Gastroesophageal sphincter (tissue), 4 donors: ENCODE results near the gene SAMD4A. TPM values are rescaled to one million over a fixed set of nuclear protein-coding genes. Genes with fewer than 3 reads are reported as not detected.

Source experiments
- ATAC-seq: fragments of 150-250 bp; one replicate; pipeline ENCODE4 v1.9.1; 2016; ENCODE audit warnings: mild to moderate bottlenecking, moderate library complexity
- H3K27ac ChIP-seq, 4 donors: fragments of 200-600 bp; sonication (generic) in 3 of 4; 1 replicate in 3 of 4; 2 replicates in 1 of 4; pipeline ENCODE4 v1.5.1; 2016 to 2019
- H3K27me3 ChIP-seq: fragments of 200-600 bp; sonication (generic); one replicate; pipeline ENCODE4 v1.5.1; 2019
- H3K36me3 ChIP-seq, 2 donors: fragments of 200-600 bp; sonication (generic); one replicate each; pipeline ENCODE4 v1.5.1; 2019; ENCODE audit warnings: control low read depth in 1 of 2
- H3K4me1 ChIP-seq, 3 donors: fragments of 200-600 bp; sonication (generic); 1 replicate in 2 of 3; 2 replicates in 1 of 3; pipeline ENCODE4 v1.5.1; 2016 to 2019; ENCODE audit warnings: control low read depth in 2 of 3
- H3K4me3 ChIP-seq, 2 donors: fragments of 200-600 bp; sonication (generic); one replicate each; pipeline ENCODE4 v1.5.1; 2019; ENCODE audit warnings: mild to moderate bottlenecking in 1 of 2, moderate library complexity in 1 of 2
- H3K9me3 ChIP-seq, 3 donors: fragments of 200-600 bp; sonication (generic); one replicate each; pipeline ENCODE4 v1.5.1; 2017 to 2019; ENCODE audit warnings: control low read depth in 2 of 3
- CTCF ChIP-seq, 4 experiments: fragments of 200-600 bp in 2 of 4; fragments of 450-650 bp in 2 of 4; sonication (generic) in 1 of 4; IDR thresholded peaks; one replicate each; pipeline ENCODE4 v1.5.1; 2017 to 2019; ENCODE audit warnings: antibody characterized with exemption in 4 of 4, mild to moderate bottlenecking in 2 of 4, moderate library complexity in 2 of 4
- EP300 ChIP-seq: sonication (generic); formaldehyde crosslinking; IDR thresholded peaks from one replicate; pipeline ENCODE4 v1.6.1; 2017; ENCODE audit warnings: antibody characterized with exemption, mild to moderate bottlenecking
- POLR2A ChIP-seq, 2 donors: fragments of 450-650 bp; IDR thresholded peaks; one replicate each; pipeline ENCODE4 v1.6.1; 2017; ENCODE audit warnings: antibody characterized with exemption in 2 of 2, mild to moderate bottlenecking in 2 of 2, moderate library complexity in 1 of 2
- POLR2AphosphoS5 ChIP-seq: sonication (generic); formaldehyde crosslinking; IDR thresholded peaks from one replicate; pipeline ENCODE4 v1.6.1; 2017; ENCODE audit warnings: antibody characterized with exemption
- WGBS, 2 donors: methylation state at CpG; one replicate each; pipeline ENCODE4 v1.1.5; 2018; ENCODE audit warnings: low coverage in 1 of 2; 5-methylcytosine and 5-hydroxymethylcytosine counted together
- total RNA-seq, 4 donors: library from RNA; depleted of rRNA; stranded (reverse); fragments of >200 nt; gene quantifications; one replicate each; pipeline ENCODE4 v1.1.0, GENCODE V29; 2016

The SAMD4A gene
- total RNA-seq, 4 donors from 2014 or later = 65.2 to 163 (median 89.7) TPM

GRCh38 chr14:54786838-54787237 lies 219.9 kb downstream of the SAMD4A start:
- Histone ChIP-seq H3K4me3 (no peak overlapping the region), H3K27me3 (no peaks in the 10 kb centered on the region), H3K9me3 (no peaks in the 10 kb centered on the region), H3K27ac (no peak overlapping the region), H3K4me1 (no peaks in the 10 kb centered on the region), H3K36me3 (peaks cover 0 to 95% of the 10 kb centered on the region in 2 donors)
- no peak for ATAC-seq
- WGBS, 2 donors = 69 to 86% methylated on average over 2 to 3 of the region's 3 CpGs
- TF ChIP-seq POLR2AphosphoS5 (no peak), POLR2A (IDR thresholded peaks at IDR 0.05) (no peak), CTCF (IDR thresholded peaks at IDR 0.05) (no peak)

GRCh38 chr14:54787261-54787660 lies 220.3 kb downstream of the SAMD4A start:
- H3K4me3 ChIP-seq = no peak overlapping the region
- TF ChIP-seq POLR2A (IDR thresholded peaks at IDR 0.05) (no peak), EP300 (no peak), POLR2AphosphoS5 (no peak), CTCF (IDR thresholded peaks at IDR 0.05) (no peak)
- no peaks in the 10 kb centered on the region for H3K27me3 ChIP-seq
- no peaks in the 10 kb centered on the region for H3K4me1 ChIP-seq
- H3K27ac ChIP-seq = no peak overlapping the region
- no peak for ATAC-seq
- H3K36me3 ChIP-seq = peaks cover 0 to 95% of the 10 kb centered on the region in 2 donors
- WGBS, 2 donors = 86% methylated on average over 1 of the region's 1 CpG; no CpG with 5 or more reads in 1 of the 2 donors
- no peaks in the 10 kb centered on the region for H3K9me3 ChIP-seq

DNA sequence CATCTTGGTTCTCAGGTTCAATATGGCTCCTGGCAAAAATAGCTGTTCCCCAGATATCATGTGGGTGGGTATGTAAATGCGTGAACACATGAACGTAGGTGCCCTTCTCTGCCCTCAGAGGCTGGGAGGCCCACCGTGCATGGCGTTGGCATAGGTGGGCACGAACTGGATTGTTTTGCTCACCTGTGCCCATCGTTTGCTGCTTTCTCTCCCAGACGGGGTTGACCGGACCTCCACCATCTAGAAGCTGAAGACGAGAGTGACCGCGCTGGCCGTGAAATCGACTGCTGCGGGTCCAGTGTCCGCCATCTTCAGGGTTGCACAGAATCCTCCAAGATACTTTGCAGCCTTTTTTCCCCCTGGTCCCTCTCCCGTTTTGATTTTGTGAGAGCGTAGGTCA lies 221.8 kb downstream of the SAMD4A start:
- peaks cover 0 to 83% of the 10 kb centered on the region in 2 donors for H3K36me3 ChIP-seq
- H3K9me3 ChIP-seq = no peaks in the 10 kb centered on the region
- no peak overlapping the region for H3K27ac ChIP-seq
- H3K4me1 ChIP-seq = no peaks in the 10 kb centered on the region
- no peaks in the 10 kb centered on the region for H3K27me3 ChIP-seq
- no peak for TF ChIP-seq POLR2A (IDR thresholded peaks at IDR 0.05)
- no peak for TF ChIP-seq POLR2AphosphoS5
- TF ChIP-seq CTCF (IDR thresholded peaks at IDR 0.05) = no peak
- no peak for TF ChIP-seq EP300
- H3K4me3 ChIP-seq = no peak overlapping the region
- ATAC-seq = no peak
- 88 to 93% methylated on average over 3 to 16 of the region's 17 CpGs for WGBS, 2 donors

DNA sequence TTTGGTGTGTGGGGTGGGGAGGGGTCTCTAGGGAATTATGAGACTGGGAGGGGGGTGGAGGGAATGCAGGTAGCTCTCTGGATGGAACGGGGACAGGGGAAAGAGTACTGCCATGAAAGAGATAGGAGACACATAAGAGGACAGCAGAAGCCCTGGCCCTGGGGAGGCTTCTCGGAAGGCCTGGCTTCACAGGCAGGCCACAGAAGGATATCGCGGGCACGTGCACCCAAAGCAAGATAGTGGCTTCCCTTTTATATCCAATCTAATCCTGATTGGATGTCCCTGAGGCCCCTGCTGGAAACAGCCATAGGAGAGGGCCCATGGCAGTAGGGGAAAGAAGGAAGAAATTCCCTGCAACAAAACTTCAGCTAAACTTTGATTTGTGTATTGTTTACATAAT lies 222.2 kb downstream of the SAMD4A start:
- Histone ChIP-seq H3K27ac (no peak overlapping the region), H3K9me3 (no peaks in the 10 kb centered on the region), H3K27me3 (no peaks in the 10 kb centered on the region), H3K4me1 (no peaks in the 10 kb centered on the region), H3K4me3 (no peak overlapping the region), H3K36me3 (peaks cover 0 to 78% of the 10 kb centered on the region in 2 donors)
- ATAC-seq = no peak
- TF ChIP-seq CTCF (IDR thresholded peaks at IDR 0.05) = no peak
- no peak for TF ChIP-seq POLR2AphosphoS5
- no peak for TF ChIP-seq EP300
- TF ChIP-seq POLR2A (IDR thresholded peaks at IDR 0.05) = no peak
- 88 to 93% methylated on average over 4 to 5 of the region's 5 CpGs for WGBS, 2 donors

DNA sequence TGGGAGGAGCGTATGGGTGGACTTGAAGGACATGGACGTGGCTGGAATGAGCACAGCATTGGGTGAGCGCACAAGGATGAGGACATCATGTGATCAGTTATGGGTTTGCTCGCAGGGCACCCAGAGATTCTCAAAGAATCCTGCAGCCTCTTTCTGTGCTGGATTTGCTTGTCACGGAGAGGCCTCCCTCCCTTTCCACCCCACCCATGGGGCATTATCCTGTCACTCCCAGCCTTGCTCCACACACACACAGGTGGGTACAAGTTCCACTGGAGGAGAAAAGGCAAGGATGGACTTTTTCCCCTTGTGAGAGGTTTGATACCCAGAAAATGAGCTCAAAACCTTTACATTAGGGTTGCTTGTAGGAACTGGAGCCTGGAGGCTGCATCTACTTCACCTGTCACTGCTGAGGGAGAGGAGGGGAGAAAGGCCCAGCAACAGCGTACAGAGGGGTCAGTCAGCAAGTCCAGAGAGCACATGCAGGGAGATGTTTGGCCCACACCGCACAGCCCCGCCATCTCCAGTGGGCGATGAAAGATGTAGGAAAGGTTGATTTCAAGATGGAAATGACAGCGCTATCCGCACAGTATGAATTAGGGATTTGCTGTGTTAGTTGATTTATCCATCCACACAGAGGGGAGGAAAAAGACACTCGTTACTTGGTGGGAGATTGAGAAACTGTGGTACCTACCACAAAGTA lies 223.0 kb downstream of the SAMD4A start:
- Histone ChIP-seq H3K4me3 (no peak overlapping the region), H3K27me3 (no peaks in the 10 kb centered on the region), H3K4me1 (no peaks in the 10 kb centered on the region), H3K36me3 (peaks cover 0 to 70% of the 10 kb centered on the region in 2 donors), H3K9me3 (peaks cover 0 to 3% (median 0%) of the 10 kb centered on the region in 3 donors), H3K27ac (no peak overlapping the region)
- no peak for ATAC-seq
- WGBS, 2 donors = 87 to 92% methylated on average over 8 to 11 of the region's 12 CpGs
- no peak for TF ChIP-seq CTCF (IDR thresholded peaks at IDR 0.05)
- TF ChIP-seq EP300 = no peak
- TF ChIP-seq POLR2A (IDR thresholded peaks at IDR 0.05) = no peak
- TF ChIP-seq POLR2AphosphoS5 = no peak
